HG02973 (cell line): ENCODE results near the gene ZNF277.

Experiments used
- ATAC-seq: cut with Tn5 transposase; IDR thresholded peaks from one replicate; pipeline ENCODE4 v1.9.1; 2021; ENCODE audit warnings: moderate library complexity; ENCODE audit not compliant: unreplicated experiment

Gene ZNF277

GRCh38 chr7:112338786-112339185 is 132.3 kb downstream of the ZNF277 start:
- no peak for ATAC-seq

DNA sequence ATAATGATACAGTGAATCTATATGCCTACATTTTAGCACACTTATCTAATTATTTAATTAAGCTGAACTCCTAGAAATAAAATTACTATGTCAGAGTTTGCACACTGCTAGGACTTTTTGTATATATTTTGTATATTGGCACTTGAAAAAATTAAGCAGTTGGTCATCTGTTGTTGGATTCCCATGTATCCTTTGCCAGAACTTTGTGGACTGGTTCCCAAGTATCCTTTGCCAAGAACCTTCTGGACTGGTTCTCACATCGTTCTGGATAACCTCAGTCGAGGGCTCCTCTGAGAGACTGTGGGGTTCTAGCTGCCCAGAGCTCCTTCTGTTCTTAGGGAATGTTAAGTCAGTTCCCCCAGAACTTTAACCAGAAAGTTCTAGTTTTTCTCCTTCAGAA is 135.0 kb downstream of the ZNF277 start:
- no peak for ATAC-seq

DNA sequence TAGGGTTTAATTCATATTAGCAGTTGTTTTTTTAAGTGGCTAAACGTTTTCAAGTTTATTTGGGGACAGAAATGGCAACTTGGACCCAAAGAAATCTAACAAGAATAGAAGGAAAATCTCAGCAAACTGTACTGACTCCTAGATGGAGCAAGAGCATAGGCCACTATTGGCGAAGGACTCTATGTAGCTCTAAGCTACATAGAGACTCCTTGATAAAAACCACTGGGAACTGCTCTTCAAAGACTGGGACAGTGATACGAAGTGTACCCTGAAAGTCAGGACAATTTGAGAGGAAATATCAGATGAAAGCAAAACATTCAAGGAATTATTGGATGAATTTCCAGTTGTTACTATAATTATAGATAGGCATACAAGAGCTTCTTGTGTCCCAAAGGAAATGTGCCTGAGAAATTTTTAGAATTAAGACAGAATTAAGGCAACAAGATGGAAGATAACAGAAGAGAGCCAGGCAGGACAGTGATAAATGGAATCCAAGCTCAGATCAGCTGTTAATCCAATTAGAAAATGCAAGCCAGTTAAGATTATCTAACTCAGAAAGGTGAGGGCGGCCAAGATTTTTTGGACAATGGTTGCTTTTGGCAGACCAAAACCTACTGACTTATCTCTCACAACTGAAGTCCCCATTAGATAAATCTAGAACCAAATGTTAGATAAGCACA is 140.0 kb downstream of the ZNF277 start:
- no peak for ATAC-seq

DNA sequence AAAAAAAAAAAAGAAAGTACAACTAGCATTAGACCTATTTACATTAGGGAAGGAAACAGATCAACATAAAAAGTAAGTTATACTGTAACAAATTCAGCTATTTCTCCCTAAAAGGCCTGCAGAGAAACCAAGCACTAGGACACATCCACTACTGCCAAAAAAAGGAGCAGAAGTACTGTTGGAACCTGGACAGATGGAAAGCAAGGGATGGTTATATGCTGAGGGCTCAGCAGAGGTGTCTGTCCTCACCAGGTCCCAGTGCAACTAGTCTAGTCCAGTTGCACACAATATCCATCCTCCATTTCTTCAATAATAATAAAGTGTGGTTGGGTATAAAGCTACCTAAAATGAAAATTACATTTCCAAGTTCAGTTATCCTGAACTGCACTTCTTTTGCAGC is 140.6 kb downstream of the ZNF277 start:
- ATAC-seq, result no peak

DNA sequence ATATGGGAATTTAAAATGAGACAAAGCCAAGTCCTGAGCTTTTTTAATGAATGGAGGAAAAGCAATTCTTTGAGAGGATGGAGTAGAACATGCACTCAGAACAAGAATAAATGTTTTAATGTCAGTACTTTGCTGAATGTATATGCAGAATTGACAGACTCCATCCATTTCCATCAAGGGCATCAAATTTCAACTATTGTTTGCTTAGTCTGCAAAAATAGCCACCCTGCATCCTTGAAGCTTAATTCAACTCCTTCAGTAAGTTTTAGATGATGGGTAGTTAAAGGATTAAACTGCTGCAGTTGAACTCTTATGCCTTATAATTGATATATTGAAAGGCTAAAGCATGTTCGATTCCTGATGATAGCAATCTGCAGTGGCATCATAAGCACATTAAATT is 144.1 kb downstream of the ZNF277 start:
- no peak for ATAC-seq

DNA sequence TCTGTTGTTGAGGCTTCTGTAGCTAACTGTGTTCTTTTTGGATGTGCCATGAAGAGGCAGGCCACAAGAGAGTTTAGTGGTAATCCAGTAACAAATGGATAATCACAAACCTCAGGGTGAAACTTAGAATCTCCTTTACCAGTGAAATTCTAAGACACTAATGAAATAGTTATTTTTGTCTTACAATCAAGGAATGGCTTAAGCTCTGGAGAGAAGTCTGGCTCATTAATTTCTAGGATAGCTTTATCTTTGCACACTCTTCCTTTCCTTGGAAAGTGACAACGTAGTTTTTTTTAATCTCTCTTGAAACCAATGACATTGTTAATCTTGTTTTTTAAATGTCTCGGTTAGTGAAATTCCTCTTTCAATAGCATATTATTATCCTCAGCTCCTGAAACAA is 150.1 kb downstream of the ZNF277 start:
- ATAC-seq, result no peak

- ATAC-seq, result no peak
These were observed 150.6 kb downstream of the ZNF277 start for GRCh38 chr7:112357136-112357535.

DNA sequence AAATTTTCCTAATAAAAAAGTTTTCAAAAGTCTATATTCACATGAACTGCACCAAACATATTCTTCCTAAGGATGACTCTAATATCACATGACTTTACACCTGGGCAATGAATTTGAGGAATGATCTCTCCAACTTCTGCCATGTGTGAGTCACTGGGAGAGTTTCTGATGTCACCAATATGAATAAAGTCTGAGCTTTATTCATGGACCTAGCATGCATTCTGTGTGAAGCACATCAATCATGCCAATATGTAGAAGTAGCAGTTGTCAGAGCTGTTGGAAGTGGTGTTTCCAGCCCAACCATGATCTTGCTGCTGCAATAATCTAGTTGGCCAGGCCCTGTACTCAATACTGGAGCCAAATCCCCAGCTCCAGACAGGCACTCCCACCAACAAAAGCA is 152.0 kb downstream of the ZNF277 start:
- ATAC-seq, result no peak

- no peak for ATAC-seq
These were observed 152.6 kb downstream of the ZNF277 start for GRCh38 chr7:112359086-112359485.

DNA sequence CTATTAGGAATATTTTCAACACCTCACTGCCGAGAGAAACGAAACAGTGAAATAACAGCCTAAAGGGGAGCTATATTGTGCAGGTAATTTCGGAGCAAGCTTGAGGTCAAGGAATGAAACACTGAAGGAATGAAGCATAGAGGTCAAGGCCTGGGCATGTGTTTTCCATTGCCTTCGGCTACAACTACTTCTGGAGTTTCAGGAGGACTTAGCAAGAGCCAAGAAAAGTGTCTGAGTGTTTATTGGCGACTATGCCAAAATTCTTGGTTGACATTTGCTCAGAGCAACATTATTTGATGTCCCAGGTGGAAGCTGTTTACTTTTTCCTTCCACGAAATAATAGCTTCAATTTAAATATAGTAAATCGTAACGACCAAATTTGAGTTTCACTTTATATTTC is 154.2 kb downstream of the ZNF277 start:
- ATAC-seq, result no peak

- no peak for ATAC-seq
These were observed 154.7 kb downstream of the ZNF277 start for GRCh38 chr7:112361154-112361553.

DNA sequence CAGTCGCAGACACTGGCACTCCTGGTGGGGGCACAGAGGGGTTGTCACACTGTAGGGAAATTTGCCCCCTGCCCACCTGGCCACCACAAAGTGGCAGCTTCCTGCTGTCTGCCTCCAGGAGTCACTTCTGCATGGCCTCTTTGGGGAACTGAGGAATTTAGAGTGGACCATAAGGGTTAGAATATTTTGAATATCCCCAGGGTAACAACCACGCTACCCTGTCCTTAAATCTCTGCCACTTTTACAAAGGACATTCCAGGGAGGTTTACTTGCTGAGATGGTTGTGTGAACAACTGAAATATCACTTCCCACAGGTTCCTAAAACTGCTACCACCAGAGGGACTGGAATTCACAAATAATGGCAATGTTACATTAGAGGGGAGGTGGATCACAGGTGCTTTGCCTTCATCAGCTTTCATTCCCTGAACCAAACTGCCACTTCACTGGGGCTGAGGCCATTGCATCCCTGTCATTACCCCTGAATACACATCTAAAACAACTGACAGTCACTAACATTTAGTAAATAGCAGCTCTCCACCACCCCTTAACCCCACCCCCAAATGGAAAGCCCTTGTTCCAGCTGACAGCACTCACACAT is 155.7 kb downstream of the ZNF277 start:
- no peak for ATAC-seq

GRCh38 chr7:112362731-112363131 is 156.2 kb downstream of the ZNF277 start:
- no peak for ATAC-seq

DNA sequence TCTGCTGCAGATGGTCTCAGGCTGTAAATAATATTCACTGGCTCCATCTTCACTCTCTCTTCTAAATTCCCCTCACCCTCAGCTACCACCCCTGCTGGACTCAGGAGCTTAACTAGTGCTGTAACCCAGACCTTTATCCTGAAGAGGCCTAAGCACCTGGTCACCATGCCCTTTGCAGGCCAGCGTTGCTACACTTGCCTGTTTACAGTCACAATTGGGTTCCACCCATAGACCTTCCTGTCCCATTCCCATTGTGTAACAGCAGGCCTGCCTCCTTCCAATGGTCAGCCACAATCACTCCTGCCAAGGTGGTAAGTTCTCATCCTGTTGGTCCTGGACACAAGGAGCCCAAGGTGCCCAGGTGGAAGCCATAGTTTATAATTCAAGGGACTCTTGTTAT is 157.9 kb downstream of the ZNF277 start:
- no peak for ATAC-seq

DNA sequence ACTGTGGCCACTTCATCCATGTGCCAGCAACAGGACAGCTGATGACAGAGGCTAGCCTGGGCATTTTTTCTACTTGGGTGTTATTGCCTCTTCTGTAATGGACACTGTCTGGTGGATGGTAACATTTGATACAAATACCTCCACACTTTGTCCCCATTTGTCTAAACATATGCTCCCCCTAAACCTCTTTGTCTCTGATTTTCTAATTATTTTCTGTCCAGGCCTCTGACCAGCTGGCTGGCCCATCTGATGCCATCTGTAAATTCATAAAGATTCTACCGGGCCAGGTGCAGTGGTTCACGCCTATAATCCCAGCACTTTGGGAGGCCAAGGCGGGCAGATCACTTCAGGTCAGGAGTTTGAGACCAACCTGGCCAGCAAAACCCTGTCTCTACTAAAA is 159.1 kb downstream of the ZNF277 start:
- no peak for ATAC-seq

GRCh38 chr7:112366886-112367285 is 160.4 kb downstream of the ZNF277 start:
- ATAC-seq, result no peak

DNA sequence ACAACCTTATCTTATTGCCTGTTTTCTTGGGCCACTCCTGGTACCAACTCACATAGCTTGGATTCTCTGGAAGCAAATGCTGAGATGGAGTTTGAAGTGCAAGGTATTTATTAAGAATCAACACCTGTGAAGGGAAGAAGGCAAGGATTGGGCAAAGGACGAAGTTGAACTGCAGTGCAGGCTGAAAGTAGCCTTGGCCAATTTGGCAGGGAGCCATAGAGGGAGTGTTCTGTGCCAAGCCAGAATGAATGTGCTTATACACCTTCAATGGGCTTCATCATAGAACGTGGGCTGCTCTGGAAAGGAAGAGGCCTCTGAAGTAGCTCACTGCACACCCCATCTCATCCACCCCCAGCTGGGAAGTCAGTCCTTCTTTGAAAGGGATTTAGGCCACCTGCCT is 163.9 kb downstream of the ZNF277 start:
- ATAC-seq, result no peak

DNA sequence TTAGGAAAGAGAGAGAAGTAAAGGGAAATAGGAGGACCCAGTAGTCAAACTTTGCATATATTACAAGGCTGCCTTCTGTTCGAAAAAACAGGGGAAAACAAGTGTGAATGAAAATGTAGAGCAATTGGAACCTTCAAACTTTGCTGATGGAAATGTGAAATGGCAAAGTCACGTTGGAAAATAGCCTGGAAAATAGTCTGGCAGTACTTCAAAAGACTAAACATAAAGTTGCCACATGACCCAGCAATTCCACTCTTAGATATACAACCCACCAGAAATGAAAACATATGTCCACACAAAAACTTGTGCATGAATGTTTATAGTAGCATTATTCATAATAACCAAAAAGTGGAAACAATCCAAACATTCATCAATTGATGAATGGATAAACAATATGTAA is 165.2 kb downstream of the ZNF277 start:
- ATAC-seq, result no peak

DNA sequence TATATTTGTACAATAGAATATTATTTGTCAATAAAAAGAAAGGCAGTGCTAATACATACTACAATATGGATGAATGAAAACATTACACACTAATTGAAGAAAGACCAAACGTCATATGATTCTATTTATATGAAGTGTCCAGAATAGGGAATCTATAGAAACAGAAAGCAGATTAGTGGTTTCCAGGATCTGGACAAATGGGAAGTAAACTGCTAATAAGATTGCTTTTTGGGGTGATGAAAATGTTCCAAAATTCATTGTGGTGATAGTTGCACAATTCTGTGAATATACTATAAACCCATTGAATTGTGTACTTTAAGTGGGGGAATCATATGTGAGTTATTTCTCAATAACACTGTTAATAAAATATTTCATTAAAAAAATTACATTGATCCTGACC is 165.6 kb downstream of the ZNF277 start:
- ATAC-seq, result no peak

DNA sequence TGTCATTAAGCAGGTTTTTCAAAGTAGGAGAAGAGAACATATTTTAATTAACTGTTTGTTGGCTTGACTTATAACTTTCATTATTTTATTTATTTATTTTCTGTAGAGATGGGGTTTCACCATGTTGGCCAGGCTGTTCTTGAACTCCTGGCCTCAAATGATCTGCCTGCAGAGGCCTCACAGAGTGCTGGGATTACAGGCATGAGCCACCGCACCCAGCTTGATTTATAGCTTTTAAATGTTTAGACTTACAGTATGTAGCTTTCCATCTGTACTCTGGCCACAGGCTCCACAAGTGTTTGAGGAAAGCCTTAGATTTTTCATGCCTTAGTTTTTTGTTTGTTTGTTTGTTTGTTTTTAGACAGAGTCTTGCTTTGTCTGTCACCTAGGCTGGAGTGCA is 171.1 kb downstream of the ZNF277 start:
- ATAC-seq, result no peak

DNA sequence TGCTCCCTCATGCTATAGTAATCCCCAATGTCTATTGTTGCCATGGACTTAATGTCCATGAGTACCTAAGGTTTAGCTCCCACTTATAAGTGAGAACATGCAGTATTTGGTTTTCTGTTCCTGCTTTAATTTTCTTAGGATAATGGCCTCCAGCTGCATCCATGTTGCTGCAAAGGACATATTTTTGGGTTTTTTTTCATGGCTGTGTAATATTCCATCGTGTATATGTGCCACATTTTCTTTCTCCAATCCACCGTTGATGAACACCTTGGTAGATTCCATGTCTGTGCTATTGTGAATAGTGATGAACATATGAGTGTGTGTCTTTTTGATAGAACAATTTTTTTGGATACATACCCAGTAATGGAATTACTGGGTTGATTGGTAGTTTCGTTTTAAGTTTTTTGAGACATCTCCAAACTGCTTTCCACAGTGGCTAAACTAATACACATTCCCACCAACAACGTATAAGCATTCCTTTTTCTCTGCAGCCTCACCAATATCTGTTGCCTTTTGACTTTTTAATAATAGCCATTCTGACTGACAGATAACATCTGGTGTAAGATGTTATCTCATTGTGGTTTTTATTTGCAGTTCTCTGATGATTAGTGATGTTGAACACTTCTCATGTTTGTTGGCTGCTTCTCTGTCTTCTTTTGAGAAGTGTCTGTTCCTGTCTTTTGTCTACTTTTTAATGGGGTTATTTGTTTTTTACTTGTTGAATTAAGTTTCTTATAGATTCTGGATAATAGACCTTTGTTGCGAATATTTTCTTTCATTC is 175.0 kb downstream of the ZNF277 start:
- no peak for ATAC-seq

GRCh38 chr7:112383671-112384417 is 177.3 kb downstream of the ZNF277 start:
- ATAC-seq, result no peak
